RWPE1 (cell line): ENCODE data around the gene TOR2A.
A peak's percentile ranks its signal among the peaks of the same experiment; 100 is the strongest.

ENCODE experiments used
- CTCF ChIA-PET: fragments of 350-600 bp; sonication (Branson Sonifier 250); formaldehyde crosslinking; extraction: SDS; loops from one replicate; lab custom pipeline; 2021; lab: Yijun Ruan, JAX
- POLR2A ChIA-PET: fragments of 400-600 bp; formaldehyde crosslinking; extraction: SDS; loops from one replicate; lab custom pipeline; 2020; ENCODE audit warnings: antibody characterized with exemption; ENCODE audit not compliant: low non-redundant PET; lab: Yijun Ruan, JAX
- DNase-seq: peaks from one replicate; pipeline ENCODE4 v3.0.0; 2012; ENCODE audit warnings: low spot score
- H3K27ac ChIP-seq: fragments of 450-650 bp; 2 replicates; pipeline ENCODE4 v1.5.1; 2017
- CTCF ChIP-seq: fragments of 450-650 bp; conservative IDR thresholded peaks from 2 replicates; pipeline ENCODE4 v1.5.1; 2017; ENCODE audit warnings: low read depth, mild to moderate bottlenecking

The TOR2A gene

GRCh38 chr9:127731938-127732337 lies 3.2 kb downstream of the TOR2A start:
- DNase-seq = no peak
- H3K27ac ChIP-seq = peak overlapping the region; percentile 89
- ChIA-PET CTCF (interaction anchor here (0.5 to 1.1 kb wide), 2 partner anchors 73 to 189 kb away, joined by 3 to 4 read pairs; no protein-coding TSS in a partner anchor), POLR2A (no interaction called here)
- TF ChIP-seq CTCF = no peak

- DNase-seq = no peak
- peak overlapping the region; percentile 89 for H3K27ac ChIP-seq
- ChIA-PET POLR2A (interaction anchor here (0.7 kb wide), 1 partner anchor 16 kb away, joined by 4 read pairs; no protein-coding TSS in a partner anchor), CTCF (interaction anchor here (0.8 to 1.5 kb wide), 3 partner anchors 141 to 190 kb away, joined by 3 to 5 read pairs (median 4); no protein-coding TSS in a partner anchor)
- no peak for TF ChIP-seq CTCF
These were observed 4.2 kb downstream of the TOR2A start for GRCh38 chr9:127730799-127731410.

- ChIA-PET CTCF (interaction anchor here (0.8 to 1.5 kb wide), 2 partner anchors 140 to 141 kb away, joined by 3 to 5 read pairs; no protein-coding TSS in a partner anchor), POLR2A (no interaction called here)
- peak overlapping the region; percentile 89 for H3K27ac ChIP-seq
- TF ChIP-seq CTCF = no peak
- no peak for DNase-seq
These were observed 4.8 kb downstream of the TOR2A start for GRCh38 chr9:127730262-127730661.

GRCh38 chr9:127729522-127730256 lies 5.4 kb downstream of the TOR2A start:
- CTCF ChIA-PET = interaction anchor here (0.6 to 1.5 kb wide), 4 partner anchors 30 to 140 kb away, joined by 3 to 6 read pairs (median 4); no protein-coding TSS in a partner anchor
- TF ChIP-seq CTCF = no peak
- POLR2A ChIA-PET = no interaction called here
- no peak for DNase-seq
- peak overlapping the region; percentile 89 for H3K27ac ChIP-seq

GRCh38 chr9:127728808-127729207 lies 6.3 kb downstream of the TOR2A start:
- H3K27ac ChIP-seq = peak overlapping the region; percentile 89; the same call in 1 of the 2 replicates
- no peak for TF ChIP-seq CTCF
- no peak for DNase-seq
- POLR2A ChIA-PET = interaction anchor here (0.6 kb wide), 1 partner anchor 129 kb away, joined by 3 read pairs; no protein-coding TSS in a partner anchor
- CTCF ChIA-PET = interaction anchor here (0.5 to 1.3 kb wide), 2 partner anchors 139 to 150 kb away, joined by 3 to 6 read pairs; no protein-coding TSS in a partner anchor

- POLR2A ChIA-PET = no interaction called here
- CTCF ChIA-PET = no interaction called here
These were observed 8.2 kb downstream of the TOR2A start for GRCh38 chr9:127726871-127727270.

More at GRCh38 chr9:127726871-127727270, 8.2 kb downstream of the TOR2A start:
- TF ChIP-seq CTCF = no peak
- no peak for DNase-seq
- H3K27ac ChIP-seq = no peak overlapping the region; the same call in 1 of the 2 replicates
